GM06990 (cell line): ENCODE measurements around the gene F11R.
A peak's percentile ranks its signal among the peaks of the same experiment; 100 is the strongest.
"Not testable (repeated sequence)": the region's sequence is repeated elsewhere in the genome, so short reads cannot be mapped to it uniquely, and the experiment has no call there.

ENCODE experiments used
- DNase-seq: peaks from one replicate; pipeline ENCODE4 v3.0.0-alpha.2; 2011; ENCODE audit not compliant: insufficient read length; ENCODE audit errors: extremely low read depth
- H3K27me3 ChIP-seq: replicated peaks from 2 replicates; pipeline ENCODE4 v1.6.0; 2011; ENCODE audit warnings: low read length; ENCODE audit not compliant: control insufficient read depth, insufficient read depth
- H3K36me3 ChIP-seq: 2 replicates; pipeline ENCODE4 v1.5.1; 2011; ENCODE audit warnings: low read length; ENCODE audit not compliant: control insufficient read depth, insufficient read depth
- H3K4me3 ChIP-seq: replicated peaks from 2 replicates; pipeline ENCODE4 v1.5.1; 2011; ENCODE audit warnings: low read depth, mild to moderate bottlenecking, control low read depth, low read length
- CTCF ChIP-seq: IDR thresholded peaks from 2 replicates; pipeline ENCODE4 v1.5.1; 2011; ENCODE audit warnings: low read length, control low read depth, mild to moderate bottlenecking, inconsistent platforms; ENCODE audit not compliant: insufficient read depth, poor library complexity, severe bottlenecking

F11R gene

GRCh38 chr1:161000736-161001480 lies 20.0 kb downstream of the F11R start:
- H3K36me3 ChIP-seq = peaks cover 18% of the 10 kb centered on the region
- no peaks in the 10 kb centered on the region for H3K27me3 ChIP-seq
- no peak for DNase-seq
- H3K4me3 ChIP-seq = no peak overlapping the region
- no peak for TF ChIP-seq CTCF

- no peak for TF ChIP-seq CTCF
- no peak for DNase-seq
- Histone ChIP-seq H3K36me3 (peaks cover 18% of the 10 kb centered on the region), H3K4me3 (no peak overlapping the region), H3K27me3 (no peaks in the 10 kb centered on the region)
Observed at GRCh38 chr1:160999376-160999775, 21.6 kb downstream of the F11R start.

- H3K36me3 ChIP-seq = peaks cover 18% of the 10 kb centered on the region
- no peaks in the 10 kb centered on the region for H3K27me3 ChIP-seq
- DNase-seq = no peak
- TF ChIP-seq CTCF = peak; percentile 78
- H3K4me3 ChIP-seq = no peak overlapping the region
Observed at GRCh38 chr1:160997323-160998038, 23.5 kb downstream of the F11R start.

GRCh38 chr1:160996178-160996577 lies 24.8 kb downstream of the F11R start:
- H3K36me3 ChIP-seq = peaks cover 17% of the 10 kb centered on the region
- TF ChIP-seq CTCF = no peak
- H3K4me3 ChIP-seq = no peak overlapping the region
- H3K27me3 ChIP-seq = no peaks in the 10 kb centered on the region
- no peak for DNase-seq

GRCh38 chr1:160993544-160994193 lies 27.3 kb downstream of the F11R start:
- no peak for DNase-seq
- Histone ChIP-seq H3K36me3 (peaks cover 1% of the 10 kb centered on the region), H3K4me3 (no peak overlapping the region), H3K27me3 (no peaks in the 10 kb centered on the region)
- TF ChIP-seq CTCF = peak; percentile 27

GRCh38 chr1:160992036-160992435 lies 28.9 kb downstream of the F11R start:
- not testable (repeated sequence) for DNase-seq, H3K36me3 ChIP-seq, H3K4me3 ChIP-seq, H3K27me3 ChIP-seq
